ENCODE results near the gene ADARB1. TPM values are rescaled to one million over a fixed set of nuclear protein-coding genes. Genes with fewer than 3 reads are reported as not detected.
A peak's percentile ranks its signal among the peaks of the same experiment; 100 is the strongest.

The ADARB1 gene
- total RNA-seq, 4 donors from 2014 or later: 3.4 to 15.6 (median 5.7) TPM

GRCh38 chr21:45040739-45041138 is 33.6 kb upstream of the ADARB1 start:
- Histone ChIP-seq H3K4me1 (peaks cover 11 to 26% (median 21%) of the 10 kb centered on the region in 3 donors), H3K36me3 (no peaks in the 10 kb centered on the region), H3K27me3 (peaks cover 0 to 3% (median 0%) of the 10 kb centered on the region in 4 donors), H3K9me3 (peaks cover 0 to 14% (median 10%) of the 10 kb centered on the region in 3 donors), H3K27ac (peak overlapping the region; percentile 65 to 87 (median 74)), H3K4me3 (no peak overlapping the region)
- intact Hi-C loops (cut with DNase I): no loop called here
- WGBS, 2 donors: 76 to 95% methylated on average over 10 to 15 of the region's 15 CpGs
- DNase-seq: no peak
- TF ChIP-seq POLR2A (IDR thresholded peaks at IDR 0.05): no peak
- no peak for TF ChIP-seq CTCF (IDR thresholded peaks at IDR 0.05)

- H3K4me1 ChIP-seq: peaks cover 11 to 26% (median 21%) of the 10 kb centered on the region in 3 donors
- peaks cover 0 to 9% (median 7%) of the 10 kb centered on the region in 3 donors for H3K9me3 ChIP-seq
- peak overlapping the region in 1 of 4 donors; percentile 51 for H3K4me3 ChIP-seq
- peaks cover 0 to 3% (median 0%) of the 10 kb centered on the region in 4 donors for H3K27me3 ChIP-seq
- DNase-seq: no peak
- intact Hi-C loops (cut with DNase I): no loop called here
- peak overlapping the region; percentile 65 to 87 (median 74) for H3K27ac ChIP-seq
- 6 to 20% methylated on average over 2 to 6 of the region's 16 CpGs for WGBS, 2 donors
- TF ChIP-seq POLR2A (IDR thresholded peaks at IDR 0.05) (peak in 2 of 4 donors; percentile 38 to 48), CTCF (IDR thresholded peaks at IDR 0.05) (no peak)
- H3K36me3 ChIP-seq: no peaks in the 10 kb centered on the region
Measured at GRCh38 chr21:45041351-45041805, 33.0 kb upstream of the ADARB1 start.

GRCh38 chr21:45041984-45042663 is 32.3 kb upstream of the ADARB1 start:
- TF ChIP-seq POLR2A (IDR thresholded peaks at IDR 0.05): no peak
- TF ChIP-seq CTCF (IDR thresholded peaks at IDR 0.05): no peak
- DNase-seq: no peak
- Histone ChIP-seq H3K4me3 (peak overlapping the region in 1 of 4 donors; percentile 51), H3K27ac (peak overlapping the region in 3 of 4 donors; percentile 72 to 87 (median 75)), H3K9me3 (peaks cover 0 to 7% (median 0%) of the 10 kb centered on the region in 3 donors), H3K36me3 (no peaks in the 10 kb centered on the region), H3K4me1 (peaks cover 11 to 26% (median 21%) of the 10 kb centered on the region in 3 donors), H3K27me3 (peaks cover 0 to 3% (median 0%) of the 10 kb centered on the region in 4 donors)
- WGBS, 2 donors: 79 to 83% methylated on average over 6 to 7 of the region's 7 CpGs
- intact Hi-C loops (cut with DNase I): no loop called here

GRCh38 chr21:45042664-45043161 is 31.7 kb upstream of the ADARB1 start:
- intact Hi-C loops (cut with DNase I): no loop called here
- no peak overlapping the region for H3K4me3 ChIP-seq
- DNase-seq: no peak
- peaks cover 0 to 3% (median 0%) of the 10 kb centered on the region in 4 donors for H3K27me3 ChIP-seq
- peaks cover 11 to 26% (median 21%) of the 10 kb centered on the region in 3 donors for H3K4me1 ChIP-seq
- H3K27ac ChIP-seq: no peak overlapping the region
- WGBS, 2 donors: 100% methylated on average over 1 to 3 of the region's 15 CpGs
- no peak for TF ChIP-seq CTCF (IDR thresholded peaks at IDR 0.05)
- TF ChIP-seq POLR2A (IDR thresholded peaks at IDR 0.05): no peak
- no peaks in the 10 kb centered on the region for H3K36me3 ChIP-seq
- H3K9me3 ChIP-seq: peaks cover 0 to 11% (median 3%) of the 10 kb centered on the region in 3 donors

- intact Hi-C loops (cut with DNase I): no loop called here
- WGBS, 2 donors: 82 to 89% methylated on average over 7 to 8 of the region's 22 CpGs
Measured at GRCh38 chr21:45043541-45044020, 30.8 kb upstream of the ADARB1 start.

More at GRCh38 chr21:45043541-45044020, 30.8 kb upstream of the ADARB1 start:
- Histone ChIP-seq H3K4me1 (peaks cover 11 to 26% (median 21%) of the 10 kb centered on the region in 3 donors), H3K36me3 (no peaks in the 10 kb centered on the region), H3K27me3 (peaks cover 0 to 3% (median 0%) of the 10 kb centered on the region in 4 donors), H3K9me3 (peaks cover 0 to 14% (median 3%) of the 10 kb centered on the region in 3 donors), H3K27ac (no peak overlapping the region), H3K4me3 (no peak overlapping the region)
- no peak for DNase-seq
- no peak for TF ChIP-seq CTCF (IDR thresholded peaks at IDR 0.05)
- TF ChIP-seq POLR2A (IDR thresholded peaks at IDR 0.05): no peak
